ENCODE measurements around the gene RIPK1.

The RIPK1 gene

GRCh38 chr6:3163248-3163594 is 94.9 kb downstream of the RIPK1 start:
- no peaks in the 10 kb centered on the region for H3K79me2 ChIP-seq
- no peaks in the 10 kb centered on the region for H3K9me3 ChIP-seq (ENCODE audit: control insufficient read depth, low read length)
- no peak overlapping the region for H3K27ac ChIP-seq
- H3K4me2 ChIP-seq (ENCODE audit: low read length): peak overlapping the region; percentile 37
- H2AFZ ChIP-seq: peak overlapping the region; percentile 22
- H3K4me1 ChIP-seq: no peaks in the 10 kb centered on the region
- H3K27me3 ChIP-seq (ENCODE audit: control insufficient read depth, insufficient read depth, low read length): no peaks in the 10 kb centered on the region
- no peak overlapping the region for H3K9ac ChIP-seq
- TF ChIP-seq CTCF (IDR thresholded peaks at IDR 0.05): no peak
- peak overlapping the region; percentile 66 for H3K4me3 ChIP-seq (ENCODE audit: low read depth, low read length)
- H3K36me3 ChIP-seq (ENCODE audit: control insufficient read depth, insufficient read depth, low read length): no peaks in the 10 kb centered on the region

GRCh38 chr6:3164388-3164787 is 96.1 kb downstream of the RIPK1 start:
- no peak overlapping the region for H3K9ac ChIP-seq
- H3K4me2 ChIP-seq (ENCODE audit: low read length): no peak overlapping the region

More at GRCh38 chr6:3164388-3164787, 96.1 kb downstream of the RIPK1 start:
- no peak overlapping the region for H2AFZ ChIP-seq
- no peaks in the 10 kb centered on the region for H3K27me3 ChIP-seq (ENCODE audit: control insufficient read depth, insufficient read depth, low read length)
- no peaks in the 10 kb centered on the region for H3K9me3 ChIP-seq (ENCODE audit: control insufficient read depth, low read length)
- no peaks in the 10 kb centered on the region for H3K36me3 ChIP-seq (ENCODE audit: control insufficient read depth, insufficient read depth, low read length)
- H3K4me3 ChIP-seq (ENCODE audit: low read depth, low read length): no peak overlapping the region
- H3K4me1 ChIP-seq: no peaks in the 10 kb centered on the region
- H3K27ac ChIP-seq: no peak overlapping the region
- no peak for TF ChIP-seq CTCF (IDR thresholded peaks at IDR 0.05)
- no peaks in the 10 kb centered on the region for H3K79me2 ChIP-seq

All from parathyroid adenoma (tissue), 2 donors.